Upper lobe of right lung (tissue), 1 donor: ENCODE measurements around the gene RNF4. TPM values are rescaled to one million over a fixed set of nuclear protein-coding genes. Genes with fewer than 3 reads are reported as not detected.

ENCODE experiments used
- ATAC-seq: fragments of 200-7000 bp; cut with Tn5 transposase; one replicate; pipeline ENCODE4 v1.9.1; 2020; ENCODE audit warnings: mild to moderate bottlenecking, moderate library complexity
- DNase-seq: peaks from one replicate; pipeline ENCODE4 v3.0.0-alpha.2; 2020
- H3K27ac ChIP-seq: fragments of 200-600 bp; one replicate; pipeline ENCODE4 v1.8.0; 2022
- H3K27me3 ChIP-seq: fragments of 200-600 bp; one replicate; pipeline ENCODE4 v1.8.0; 2022; ENCODE audit warnings: mild to moderate bottlenecking
- H3K36me3 ChIP-seq: fragments of 200-600 bp; one replicate; pipeline ENCODE4 v1.8.0; 2022
- H3K4me1 ChIP-seq: fragments of 200-600 bp; one replicate; pipeline ENCODE4 v1.8.0; 2022
- H3K4me3 ChIP-seq: fragments of 200-600 bp; one replicate; pipeline ENCODE4 v1.8.0; 2022; ENCODE audit warnings: mild to moderate bottlenecking
- H3K9me3 ChIP-seq: fragments of 200-600 bp; one replicate; pipeline ENCODE4 v1.8.0; 2022
- CTCF ChIP-seq: fragments of 200-600 bp; IDR thresholded peaks from one replicate; pipeline ENCODE4 v1.8.0; 2022; ENCODE audit warnings: antibody characterized with exemption
- intact Hi-C: fragments of 100-400 bp; cut with DNase I; formaldehyde crosslinking; loops from one replicate; pipeline ENCODE4 v1.11.0; 2022
- long read RNA-seq: library from polyadenylated mRNA; unstranded; transcript quantifications from one replicate; pipeline ENCODE4 v2.0.0, GENCODE V29; 2021
- total RNA-seq: library from RNA; stranded (reverse); fragmentation: NEBNext Ultra II Directional; extraction: Animal tissue kit (Norgen Biotek cat#: 25700); gene quantifications from one replicate; pipeline ENCODE4 v1.2.1, GENCODE V29; 2021
- donor health status: DM: no; HTN: yes; CAD: no; lungs with severe emphysema.

The RNF4 gene
- 41.0 TPM for total RNA-seq
- long read RNA-seq, partial matches to known transcripts = 1 of 69 reads
- long read RNA-seq, other reads (novel, unspliced or antisense) = 68 of 69 reads

- Histone ChIP-seq H3K9me3 (no peaks in the 10 kb centered on the region), H3K27me3 (no peaks in the 10 kb centered on the region), H3K27ac (peak within 1 kb of the TSS; percentile 88), H3K4me3 (peak within 1 kb of the TSS; percentile 100), H3K4me1 (peaks cover 24% of the 10 kb centered on the region), H3K36me3 (peaks cover 17% of the 10 kb centered on the region)
- intact Hi-C loops = no loop called here
- no peak for TF ChIP-seq CTCF
- ATAC-seq (peak; percentile 96), DNase-seq (peak; percentile 98)
Observed at GRCh38 chr4:2468456-2469191, at the start of gene RNF4. Gene RNF4 (plus strand): TSS chr4:2469106. CDS start chr4:2490494, 21,388 bp downstream.

GRCh38 chr4:2419814-2420213, 49.1 kb upstream of the RNF4 start:
- intact Hi-C loops = loop anchor here (10.0 kb wide), 1 partner anchor 185 kb away; no protein-coding TSS in a partner anchor
- no peak for TF ChIP-seq CTCF
- DNase-seq (peak; percentile 65), ATAC-seq (no peak)
- no peaks in the 10 kb centered on the region for H3K9me3 ChIP-seq
- H3K27me3 ChIP-seq = peaks cover 19% of the 10 kb centered on the region
- no peak overlapping the region for H3K27ac ChIP-seq
- peaks cover 3% of the 10 kb centered on the region for H3K4me1 ChIP-seq
- no peak overlapping the region for H3K4me3 ChIP-seq
- H3K36me3 ChIP-seq = no peaks in the 10 kb centered on the region

- Histone ChIP-seq H3K9me3 (no peaks in the 10 kb centered on the region), H3K4me3 (no peak overlapping the region), H3K27me3 (peaks cover 19% of the 10 kb centered on the region), H3K4me1 (peaks cover 3% of the 10 kb centered on the region), H3K36me3 (no peaks in the 10 kb centered on the region), H3K27ac (no peak overlapping the region)
- DNase-seq (peak; percentile 49), ATAC-seq (no peak)
- no peak for TF ChIP-seq CTCF
- intact Hi-C loops = loop anchor here (10.0 kb wide), 1 partner anchor 187 kb away; no protein-coding TSS in a partner anchor
Observed at GRCh38 chr4:2421928-2422327, 47.0 kb upstream of the RNF4 start.

- TF ChIP-seq CTCF = no peak
- intact Hi-C loops = loop anchor here (10.0 kb wide), 1 partner anchor 188 kb away; no protein-coding TSS in a partner anchor
- Histone ChIP-seq H3K27me3 (peaks cover 19% of the 10 kb centered on the region), H3K4me1 (no peaks in the 10 kb centered on the region), H3K4me3 (no peak overlapping the region), H3K9me3 (no peaks in the 10 kb centered on the region), H3K27ac (no peak overlapping the region), H3K36me3 (no peaks in the 10 kb centered on the region)
- ATAC-seq (no peak), DNase-seq (no peak)
Observed at GRCh38 chr4:2423066-2423465, 45.8 kb upstream of the RNF4 start.

GRCh38 chr4:2423695-2424094, 45.2 kb upstream of the RNF4 start:
- Histone ChIP-seq H3K27ac (no peak overlapping the region), H3K9me3 (no peaks in the 10 kb centered on the region), H3K4me1 (no peaks in the 10 kb centered on the region), H3K36me3 (no peaks in the 10 kb centered on the region), H3K27me3 (peaks cover 19% of the 10 kb centered on the region), H3K4me3 (no peak overlapping the region)
- DNase-seq (no peak), ATAC-seq (no peak)
- intact Hi-C loops = loop anchor here (10.0 kb wide), 1 partner anchor 189 kb away; no protein-coding TSS in a partner anchor
- no peak for TF ChIP-seq CTCF
